Right cardiac atrium (tissue), 5 donors: ENCODE results near the gene BPTF. TPM values are rescaled to one million over a fixed set of nuclear protein-coding genes. Genes with fewer than 3 reads are reported as not detected.
"Not testable (repeated sequence)": the region's sequence is repeated elsewhere in the genome, so short reads cannot be mapped to it uniquely, and the experiment has no call there.

ENCODE experiments used
- ATAC-seq, 2 donors: fragments of 200-7000 bp; cut with Tn5 transposase; one replicate each; pipeline versions ENCODE4 v1.8.0 to v1.9.1; 2020; ENCODE audit warnings: moderate library complexity in 2 of 2, mild to moderate bottlenecking in 1 of 2
- DNase-seq, 3 donors: peaks; one replicate each; pipeline ENCODE4 v3.0.0-alpha.2; 2020
- H3K27ac ChIP-seq: one replicate; pipeline ENCODE4 v1.5.1; 2013; ENCODE audit warnings: mild to moderate bottlenecking, low read length, control low read depth, moderate library complexity
- H3K27me3 ChIP-seq: one replicate; pipeline ENCODE4 v1.6.1; 2013; ENCODE audit not compliant: control insufficient read depth, insufficient read depth
- H3K4me1 ChIP-seq: one replicate; pipeline ENCODE4 v1.6.1; 2013; ENCODE audit warnings: low read length; ENCODE audit not compliant: control insufficient read depth, insufficient read depth
- H3K4me3 ChIP-seq: one replicate; pipeline ENCODE4 v1.5.1; 2013; ENCODE audit warnings: low read length, control low read depth
- H3K9me3 ChIP-seq: one replicate; pipeline ENCODE4 v1.6.1; 2013; ENCODE audit warnings: low read length; ENCODE audit not compliant: control insufficient read depth
- WGBS: extraction: QIAGEN DNeasy Blood & Tissue Kit; methylation state at CpG from one replicate; pipeline ENCODE4 v1.1.7; 2013; 5-methylcytosine and 5-hydroxymethylcytosine counted together
- intact Hi-C, 4 donors: fragments of 100-400 bp; cut with DNase I; formaldehyde crosslinking; loops; one replicate each; pipeline versions ENCODE4 v1.11.0 to v1.14.0; 2022 to 2023
- polyA plus RNA-seq: library from polyadenylated mRNA; stranded (reverse); fragments of 200-250 nt; gene quantifications from one replicate; pipeline ENCODE4 v1.2.3, GENCODE V29; 2013
- total RNA-seq, 4 donors: library from RNA; stranded (reverse); fragmentation: NEBNext Ultra II Directional; extraction: Animal tissue kit (Norgen Biotek cat#: 25700); gene quantifications; one replicate each; pipeline ENCODE4 v1.2.1, GENCODE V29; 2021
- donor health status: healthy with polysubstance abuse.
- donor health status: DM: no; HTN: yes; CAD: no.
- donor health status: DM: no; HTN: no; CAD: no.
- donor health status: DM: no; HTN: yes; CAD: no; lungs with severe emphysema.
- donor health status: DM: yes; HTN: yes; CAD: no.

The BPTF gene
- total and polyA plus RNA-seq, 5 donors, result 19.5 to 106 (median 94.7) TPM

GRCh38 chr17:67813803-67814180 lies 11.5 kb upstream of the BPTF start:
- H3K27me3 ChIP-seq, result no peaks in the 10 kb centered on the region
- 88% methylated on average over 5 of the region's 5 CpGs for WGBS
- H3K4me3 ChIP-seq, result no peak overlapping the region
- no peaks in the 10 kb centered on the region for H3K9me3 ChIP-seq
- H3K4me1 ChIP-seq, result no peaks in the 10 kb centered on the region
- ATAC-seq, result no peak
- intact Hi-C loops, result no loop called here
- DNase-seq, result no peak
- H3K27ac ChIP-seq, result no peak overlapping the region

GRCh38 chr17:67818110-67819002 lies 6.9 kb upstream of the BPTF start:
- no peak overlapping the region for H3K4me3 ChIP-seq
- no peaks in the 10 kb centered on the region for H3K4me1 ChIP-seq
- DNase-seq, result no peak
- whole genome bisulfite sequencing, result 73% methylated on average over 7 of the region's 7 CpGs
- intact Hi-C loops, result no loop called here
- ATAC-seq, result no peak
- H3K9me3 ChIP-seq, result no peaks in the 10 kb centered on the region
- H3K27ac ChIP-seq, result no peak overlapping the region
- no peaks in the 10 kb centered on the region for H3K27me3 ChIP-seq

- no peak overlapping the region for H3K4me3 ChIP-seq
- ATAC-seq (no peak), DNase-seq (no peak)
- H3K9me3 ChIP-seq, result no peaks in the 10 kb centered on the region
- WGBS, result 96% methylated on average over 5 of the region's 5 CpGs
- intact Hi-C loops, result no loop called here
- no peaks in the 10 kb centered on the region for H3K4me1 ChIP-seq
- H3K27me3 ChIP-seq, result no peaks in the 10 kb centered on the region
- H3K27ac ChIP-seq, result no peak overlapping the region
These were observed 5.6 kb upstream of the BPTF start for GRCh38 chr17:67819722-67820121.

GRCh38 chr17:67821871-67822367 lies 3.4 kb upstream of the BPTF start:
- Histone ChIP-seq H3K4me3 (no peak overlapping the region), H3K4me1 (no peaks in the 10 kb centered on the region), H3K27ac (no peak overlapping the region), H3K9me3 (no peaks in the 10 kb centered on the region), H3K27me3 (no peaks in the 10 kb centered on the region)
- ATAC-seq (no peak), DNase-seq (no peak)
- intact Hi-C loops, result no loop called here
- WGBS, result 90% methylated on average over 12 of the region's 12 CpGs

- ATAC-seq, result peak; percentile 22 to 23
- H3K4me1 ChIP-seq, result not testable (repeated sequence)
These were observed 611 bp downstream of the BPTF start for GRCh38 chr17:67825627-67826601.

GRCh38 chr17:67829331-67829730 lies 4.0 kb downstream of the BPTF start:
- ATAC-seq (no peak), DNase-seq (no peak)
- WGBS, result 30% methylated on average over 7 of the region's 7 CpGs
- Histone ChIP-seq H3K4me1 (peaks cover 9% of the 10 kb centered on the region), H3K4me3 (no peak overlapping the region), H3K27me3 (no peaks in the 10 kb centered on the region), H3K9me3 (no peaks in the 10 kb centered on the region), H3K27ac (no peak overlapping the region)
- intact Hi-C loops, result no loop called here

More at GRCh38 chr17:67825627-67826601, 611 bp downstream of the BPTF start:
- H3K4me3 ChIP-seq, result peak overlapping the region; percentile 98
- H3K9me3 ChIP-seq, H3K27me3 ChIP-seq, intact Hi-C loops: not testable (repeated sequence)
- WGBS, result under 1% methylated on average over 92 of the region's 94 CpGs
- peak; percentile 28 to 73 (median 70) for DNase-seq
- H3K27ac ChIP-seq, result peak overlapping the region; percentile 87

GRCh38 chr17:67830440-67830839 lies 5.1 kb downstream of the BPTF start:
- no peak for DNase-seq
- 42% methylated on average over 6 of the region's 6 CpGs for WGBS
- H3K4me1 ChIP-seq, result peaks cover 13% of the 10 kb centered on the region
- no peaks in the 10 kb centered on the region for H3K27me3 ChIP-seq
- ATAC-seq, result peak; percentile 30 to 45
- no peak overlapping the region for H3K27ac ChIP-seq
- intact Hi-C loops, result no loop called here
- no peak overlapping the region for H3K4me3 ChIP-seq
- H3K9me3 ChIP-seq, result no peaks in the 10 kb centered on the region

GRCh38 chr17:67831268-67831667 lies 6.0 kb downstream of the BPTF start:
- H3K27me3 ChIP-seq, result no peaks in the 10 kb centered on the region
- intact Hi-C loops, result no loop called here
- no peak for ATAC-seq
- H3K27ac ChIP-seq, result no peak overlapping the region
- H3K4me1 ChIP-seq, result peaks cover 13% of the 10 kb centered on the region
- DNase-seq, result no peak
- no peak overlapping the region for H3K4me3 ChIP-seq
- no peaks in the 10 kb centered on the region for H3K9me3 ChIP-seq
- 81% methylated on average over 4 of the region's 4 CpGs for WGBS

GRCh38 chr17:67833134-67833533 lies 7.8 kb downstream of the BPTF start:
- H3K4me1 ChIP-seq, result peaks cover 13% of the 10 kb centered on the region
- intact Hi-C loops, result no loop called here
- 78% methylated on average over 3 of the region's 3 CpGs for WGBS
- ATAC-seq, result no peak
- no peak overlapping the region for H3K4me3 ChIP-seq
- no peaks in the 10 kb centered on the region for H3K9me3 ChIP-seq
- H3K27ac ChIP-seq, result no peak overlapping the region
- no peaks in the 10 kb centered on the region for H3K27me3 ChIP-seq
- no peak for DNase-seq

- no peak for ATAC-seq
- no peak for DNase-seq
- H3K4me1 ChIP-seq, result peaks cover 11% of the 10 kb centered on the region
These were observed 8.8 kb downstream of the BPTF start for GRCh38 chr17:67833946-67834631.

More at GRCh38 chr17:67833946-67834631, 8.8 kb downstream of the BPTF start:
- Histone ChIP-seq H3K27me3 (no peaks in the 10 kb centered on the region), H3K27ac (no peak overlapping the region), H3K9me3 (no peaks in the 10 kb centered on the region), H3K4me3 (no peak overlapping the region)
- intact Hi-C loops, result no loop called here
- 81% methylated on average over 3 of the region's 3 CpGs for WGBS
